ENCODE measurements around the gene NCR2. TPM values are rescaled to one million over a fixed set of nuclear protein-coding genes. Genes with fewer than 3 reads are reported as not detected.
A peak's percentile ranks its signal among the peaks of the same experiment; 100 is the strongest.

Gene NCR2
- total RNA-seq, 2 experiments from 2014 or later, result not detected

- TF ChIP-seq EZH2phosphoT487 (IDR thresholded peaks at IDR 0.05; ENCODE audit: borderline replicate concordance, low read depth, low read length) (no peak), CTCF (conservative IDR thresholded peaks at IDR 0.05; ENCODE audit: low read length) (peak; percentile 96)
- H3K79me2 ChIP-seq (ENCODE audit: insufficient read depth, low read depth, low read length), result no peaks in the 10 kb centered on the region
- H3K36me3 ChIP-seq (ENCODE audit: insufficient read depth, low read length), result no peaks in the 10 kb centered on the region
- peaks cover 7% of the 10 kb centered on the region for H3K4me1 ChIP-seq (ENCODE audit: insufficient read depth, low read length, poor library complexity, severe bottlenecking)
- ChIA-PET POLR2A (interaction anchor here (0.7 to 1.0 kb wide), 2 partner anchors 40 to 239 kb away, joined by 3 read pairs; no protein-coding TSS in a partner anchor), CTCF (ENCODE audit: unreplicated experiment) (interaction anchor here (0.6 to 1.9 kb wide), 4 partner anchors 9 to 279 kb away, joined by 3 to 8 read pairs (median 4); no protein-coding TSS in a partner anchor)
- H3K9me2 ChIP-seq (ENCODE audit: insufficient read depth, low read length), result no peaks in the 10 kb centered on the region
- BruUV-seq (replicated peaks), result no TSS peak
- H3K27ac ChIP-seq (ENCODE audit: low read depth, low read length, poor library complexity, severe bottlenecking), result no peak overlapping the region
- no peaks in the 10 kb centered on the region for H4K20me1 ChIP-seq (ENCODE audit: insufficient read depth, low read length)
- no peaks in the 10 kb centered on the region for H3K9me3 ChIP-seq (ENCODE audit: low read length)
- intact Hi-C loops (cut with micrococcal nuclease; ENCODE audit: unreplicated experiment), result loop anchor here (1.0 to 5.0 kb wide), 5 partner anchors 40 to 312 kb away; partner anchors contain the start of genes NFYA, OARD1 and TREML2
- H3K4me2 ChIP-seq (ENCODE audit: low read length), result peak overlapping the region; percentile 45; the same call in 1 of the 2 replicates
- peak overlapping the region; percentile 22 for H3K4me3 ChIP-seq (ENCODE audit: low read depth, low read length, poor library complexity, severe bottlenecking)
- H2AFZ ChIP-seq (ENCODE audit: low read length), result peak overlapping the region; percentile 78
- peak; percentile 86 for DNase-seq (ENCODE audit: low spot score)
These were observed 16.5 kb upstream of the NCR2 start for GRCh38 chr6:41318654-41319565.

- ChIA-PET CTCF (ENCODE audit: unreplicated experiment) (interaction anchor here (1.1 kb wide), 1 partner anchor 14 kb away, joined by 3 read pairs; no protein-coding TSS in a partner anchor), POLR2A (interaction anchor here (0.9 kb wide), 1 partner anchor 13 kb away, joined by 3 read pairs; no protein-coding TSS in a partner anchor)
- Histone ChIP-seq H3K4me1 (ENCODE audit: insufficient read depth, low read length, poor library complexity, severe bottlenecking) (peaks cover 7% of the 10 kb centered on the region), H3K9me2 (ENCODE audit: insufficient read depth, low read length) (no peaks in the 10 kb centered on the region), H3K36me3 (ENCODE audit: insufficient read depth, low read length) (no peaks in the 10 kb centered on the region), H3K4me3 (ENCODE audit: low read depth, low read length, poor library complexity, severe bottlenecking) (no peak overlapping the region), H3K9me3 (ENCODE audit: low read length) (no peaks in the 10 kb centered on the region), H3K27ac (ENCODE audit: low read depth, low read length, poor library complexity, severe bottlenecking) (no peak overlapping the region), H3K4me2 (ENCODE audit: low read length) (no peak overlapping the region), H2AFZ (ENCODE audit: low read length) (no peak overlapping the region), H3K79me2 (ENCODE audit: insufficient read depth, low read depth, low read length) (no peaks in the 10 kb centered on the region), H4K20me1 (ENCODE audit: insufficient read depth, low read length) (no peaks in the 10 kb centered on the region)
- no TSS peak for BruUV-seq (replicated peaks)
- intact Hi-C loops (cut with micrococcal nuclease; ENCODE audit: unreplicated experiment), result no loop called here
- no peak for DNase-seq (ENCODE audit: low spot score)
- TF ChIP-seq EZH2phosphoT487 (IDR thresholded peaks at IDR 0.05; ENCODE audit: borderline replicate concordance, low read depth, low read length) (no peak), CTCF (conservative IDR thresholded peaks at IDR 0.05; ENCODE audit: low read length) (no peak)
These were observed 14.2 kb upstream of the NCR2 start for GRCh38 chr6:41321183-41321582.

Measured in OCI-LY7 (cell line).